WTC11 (cell line): Measurements from ENCODE around the gene FYN. TPM values are rescaled to one million over a fixed set of nuclear protein-coding genes. Genes with fewer than 3 reads are reported as not detected.

Source experiments
- ATAC-seq: fragments of 200-7000 bp; cut with Tn5 transposase; 2 replicates; pipeline ENCODE4 v1.10.0; 2021; ENCODE audit warnings: mild to moderate bottlenecking, moderate library complexity
- CTCF ChIA-PET: fragments of 300-600 bp; sonication (Branson Sonifier 250); formaldehyde crosslinking; loops from one replicate; lab custom pipeline; 2021; ENCODE audit warnings: antibody characterized with exemption; lab: Charles Lee
- POLR2A ChIA-PET: fragments of 350-600 bp; sonication (Branson Sonifier 250); formaldehyde crosslinking; loops from one replicate; lab custom pipeline; 2021; ENCODE audit warnings: antibody characterized with exemption; lab: Charles Lee
- DNase-seq: peaks from one replicate; pipeline ENCODE4 v3.0.0; 2021; ENCODE audit warnings: low spot score
- H3K27ac Mint-ChIP-seq: 2 replicates; pipeline ENCODE4 v1.8.0; 2021; ENCODE audit warnings: mixed read lengths
- H3K27me3 Mint-ChIP-seq: 2 replicates; pipeline ENCODE4 v1.8.0; 2021; ENCODE audit warnings: low read depth, mild to moderate bottlenecking, moderate library complexity, mixed read lengths
- H3K36me3 Mint-ChIP-seq: 2 replicates; pipeline ENCODE4 v1.8.0; 2021; ENCODE audit warnings: mixed read lengths
- H3K4me1 Mint-ChIP-seq: 2 replicates; pipeline ENCODE4 v1.8.0; 2022; ENCODE audit warnings: mixed read lengths
- H3K4me3 Mint-ChIP-seq: 2 replicates; pipeline ENCODE4 v1.8.0; 2021; ENCODE audit warnings: mild to moderate bottlenecking, moderate library complexity, mixed read lengths
- H3K9me3 Mint-ChIP-seq: 2 replicates; pipeline ENCODE4 v1.8.0; 2021; ENCODE audit warnings: mixed read lengths
- CBFB ChIP-seq: sonication (generic); formaldehyde crosslinking; IDR thresholded peaks from 2 replicates; pipeline ENCODE4 v1.8.1; 2022; ENCODE audit warnings: mild to moderate bottlenecking, low read depth, missing genetic modification reagents
- FOXJ3 ChIP-seq: sonication (generic); formaldehyde crosslinking; IDR thresholded peaks from 2 replicates; pipeline ENCODE4 v1.9.0; 2021; ENCODE audit warnings: missing genetic modification reagents, mild to moderate bottlenecking, borderline replicate concordance
- FOXK1 ChIP-seq: sonication (generic); formaldehyde crosslinking; IDR thresholded peaks from 2 replicates; pipeline ENCODE4 v1.8.0; 2022; ENCODE audit warnings: mild to moderate bottlenecking, moderate library complexity, missing genetic modification reagents
- FOXP4 ChIP-seq: sonication (generic); formaldehyde crosslinking; IDR thresholded peaks from 2 replicates; pipeline ENCODE4 v1.8.0; 2022; ENCODE audit warnings: mild to moderate bottlenecking, missing genetic modification reagents
- IRF2 ChIP-seq: sonication (generic); formaldehyde crosslinking; IDR thresholded peaks from 2 replicates; pipeline ENCODE4 v1.8.0; 2022; ENCODE audit warnings: low read depth, missing genetic modification reagents, borderline replicate concordance
- KAT7 ChIP-seq: sonication (generic); formaldehyde crosslinking; IDR thresholded peaks from 2 replicates; pipeline ENCODE4 v1.8.1; 2023; ENCODE audit warnings: missing genetic modification reagents, mild to moderate bottlenecking, borderline replicate concordance
- NFATC4 ChIP-seq: fragments of 250-450 bp; sonication (Bioruptor Pico); IDR thresholded peaks from 2 replicates; pipeline ENCODE4 v1.9.0; 2021; ENCODE audit warnings: mild to moderate bottlenecking
- PRRX2 ChIP-seq: fragments of 250-450 bp; sonication (Bioruptor Pico); IDR thresholded peaks from 2 replicates; pipeline ENCODE4 v1.8.0; 2021; ENCODE audit warnings: mild to moderate bottlenecking
- RORB ChIP-seq: fragments of 250-450 bp; sonication (Bioruptor Pico); IDR thresholded peaks from 2 replicates; pipeline ENCODE4 v1.9.0; 2021; ENCODE audit warnings: mild to moderate bottlenecking
- TCF7 ChIP-seq: sonication (generic); formaldehyde crosslinking; IDR thresholded peaks from 2 replicates; pipeline ENCODE4 v1.8.0; 2022; ENCODE audit warnings: mild to moderate bottlenecking, low read depth, missing genetic modification reagents, moderate library complexity
- TEAD4 ChIP-seq: sonication (generic); formaldehyde crosslinking; IDR thresholded peaks from 2 replicates; pipeline ENCODE4 v1.8.0; 2022; ENCODE audit warnings: mild to moderate bottlenecking, missing genetic modification reagents
- ZNF263 ChIP-seq: sonication (generic); formaldehyde crosslinking; IDR thresholded peaks from 2 replicates; pipeline ENCODE4 v1.8.1; 2022; ENCODE audit warnings: low read depth, mild to moderate bottlenecking, moderate library complexity, missing genetic modification reagents
- total RNA-seq: library from RNA; stranded (reverse); gene quantifications from 3 replicates; pipeline ENCODE4 v1.2.3, GENCODE V29; 2021
- TF ChIP-seq, protein P1 (sequence below): fragments of 200-600 bp; IDR thresholded peaks from 2 replicates; pipeline ENCODE4 v1.8.0; 2022; ENCODE audit warnings: antibody characterized with exemption
- TF ChIP-seq, protein P2 (sequence below): fragments of 250-450 bp; sonication (Bioruptor Pico); IDR thresholded peaks from 2 replicates; pipeline ENCODE4 v1.9.0; 2021; ENCODE audit warnings: mild to moderate bottlenecking
- TF ChIP-seq, protein P3 (sequence below): sonication (generic); formaldehyde crosslinking; IDR thresholded peaks from 2 replicates; pipeline ENCODE4 v1.8.1; 2022; ENCODE audit warnings: missing genetic modification reagents, borderline replicate concordance
- TF ChIP-seq, protein P4 (sequence below): sonication (generic); formaldehyde crosslinking; IDR thresholded peaks from 2 replicates; pipeline ENCODE4 v1.8.1; 2023; ENCODE audit warnings: mild to moderate bottlenecking, missing genetic modification reagents
- TF ChIP-seq, protein P5 (sequence below): sonication (generic); formaldehyde crosslinking; conservative IDR thresholded peaks from 2 replicates; pipeline ENCODE4 v1.8.1; 2023; ENCODE audit warnings: mild to moderate bottlenecking, low read depth, missing genetic modification reagents, moderate library complexity

Gene FYN
- total RNA-seq, 1 experiment from 2014 or later = 63.9 TPM

DNA sequence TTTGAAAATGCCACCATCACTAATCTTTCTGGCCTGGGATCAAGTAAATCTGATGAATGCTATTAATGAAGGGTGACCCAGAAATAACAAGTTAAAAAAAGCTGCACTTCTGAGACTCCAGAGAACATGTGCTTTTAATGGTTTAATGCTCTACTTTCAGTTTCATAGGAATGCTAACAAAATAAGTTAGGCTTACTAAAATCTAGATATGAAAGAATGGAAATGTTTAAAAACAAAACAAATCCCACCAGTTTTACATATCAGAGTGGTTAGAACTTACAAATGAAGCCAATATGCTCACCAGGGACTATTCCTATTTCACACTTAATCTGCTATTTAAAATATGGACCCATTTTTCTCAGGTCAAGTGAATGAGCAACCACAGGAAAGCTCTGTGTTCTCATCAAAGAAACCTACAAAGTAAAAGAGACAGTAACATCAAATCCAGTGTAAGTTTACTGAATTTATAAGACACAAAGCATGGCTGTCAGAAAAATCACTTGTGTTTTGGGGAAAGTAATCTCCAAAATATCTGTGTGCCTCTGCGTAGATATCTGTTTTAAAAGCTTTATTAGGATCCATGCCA lies 40.3 kb downstream of the FYN start:
- no peak overlapping the region for H3K27ac Mint-ChIP-seq
- no peak for ATAC-seq
- POLR2A ChIA-PET = interaction anchor here (0.6 kb wide), 1 partner anchor 149 kb away, joined by 3 read pairs; no protein-coding TSS in a partner anchor
- H3K36me3 Mint-ChIP-seq = no peaks in the 10 kb centered on the region
- TF ChIP-seq FOXJ3 (no peak), RORB (CRISPR knock-in tag) (no peak), KAT7 (CRISPR knock-in tag) (no peak), TEAD4 (CRISPR knock-in tag) (no peak)
- TF ChIP-seq, protein P1, sequence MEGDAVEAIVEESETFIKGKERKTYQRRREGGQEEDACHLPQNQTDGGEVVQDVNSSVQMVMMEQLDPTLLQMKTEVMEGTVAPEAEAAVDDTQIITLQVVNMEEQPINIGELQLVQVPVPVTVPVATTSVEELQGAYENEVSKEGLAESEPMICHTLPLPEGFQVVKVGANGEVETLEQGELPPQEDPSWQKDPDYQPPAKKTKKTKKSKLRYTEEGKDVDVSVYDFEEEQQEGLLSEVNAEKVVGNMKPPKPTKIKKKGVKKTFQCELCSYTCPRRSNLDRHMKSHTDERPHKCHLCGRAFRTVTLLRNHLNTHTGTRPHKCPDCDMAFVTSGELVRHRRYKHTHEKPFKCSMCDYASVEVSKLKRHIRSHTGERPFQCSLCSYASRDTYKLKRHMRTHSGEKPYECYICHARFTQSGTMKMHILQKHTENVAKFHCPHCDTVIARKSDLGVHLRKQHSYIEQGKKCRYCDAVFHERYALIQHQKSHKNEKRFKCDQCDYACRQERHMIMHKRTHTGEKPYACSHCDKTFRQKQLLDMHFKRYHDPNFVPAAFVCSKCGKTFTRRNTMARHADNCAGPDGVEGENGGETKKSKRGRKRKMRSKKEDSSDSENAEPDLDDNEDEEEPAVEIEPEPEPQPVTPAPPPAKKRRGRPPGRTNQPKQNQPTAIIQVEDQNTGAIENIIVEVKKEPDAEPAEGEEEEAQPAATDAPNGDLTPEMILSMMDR = no peak
- no peaks in the 10 kb centered on the region for H3K9me3 Mint-ChIP-seq
- H3K4me3 Mint-ChIP-seq = no peak overlapping the region
- H3K4me1 Mint-ChIP-seq = peaks cover 11% of the 10 kb centered on the region
- no peaks in the 10 kb centered on the region; the same call in 1 of the 2 replicates for H3K27me3 Mint-ChIP-seq
- DNase-seq = no peak
- CTCF ChIA-PET = interaction anchor here (0.6 kb wide), 1 partner anchor 21 kb away, joined by 3 read pairs; no protein-coding TSS in a partner anchor

GRCh38 chr6:111831408-111831807 lies 41.8 kb downstream of the FYN start:
- no peak for ATAC-seq
- TF ChIP-seq FOXP4 (CRISPR knock-in tag) (no peak), IRF2 (CRISPR knock-in tag) (no peak), ZNF263 (CRISPR knock-in tag) (no peak), FOXK1 (CRISPR knock-in tag) (no peak), PRRX2 (CRISPR knock-in tag) (no peak), TCF7 (CRISPR knock-in tag) (no peak), NFATC4 (CRISPR knock-in tag) (no peak), RORB (CRISPR knock-in tag) (no peak), CBFB (CRISPR knock-in tag) (no peak)
- TF ChIP-seq, protein P2, sequence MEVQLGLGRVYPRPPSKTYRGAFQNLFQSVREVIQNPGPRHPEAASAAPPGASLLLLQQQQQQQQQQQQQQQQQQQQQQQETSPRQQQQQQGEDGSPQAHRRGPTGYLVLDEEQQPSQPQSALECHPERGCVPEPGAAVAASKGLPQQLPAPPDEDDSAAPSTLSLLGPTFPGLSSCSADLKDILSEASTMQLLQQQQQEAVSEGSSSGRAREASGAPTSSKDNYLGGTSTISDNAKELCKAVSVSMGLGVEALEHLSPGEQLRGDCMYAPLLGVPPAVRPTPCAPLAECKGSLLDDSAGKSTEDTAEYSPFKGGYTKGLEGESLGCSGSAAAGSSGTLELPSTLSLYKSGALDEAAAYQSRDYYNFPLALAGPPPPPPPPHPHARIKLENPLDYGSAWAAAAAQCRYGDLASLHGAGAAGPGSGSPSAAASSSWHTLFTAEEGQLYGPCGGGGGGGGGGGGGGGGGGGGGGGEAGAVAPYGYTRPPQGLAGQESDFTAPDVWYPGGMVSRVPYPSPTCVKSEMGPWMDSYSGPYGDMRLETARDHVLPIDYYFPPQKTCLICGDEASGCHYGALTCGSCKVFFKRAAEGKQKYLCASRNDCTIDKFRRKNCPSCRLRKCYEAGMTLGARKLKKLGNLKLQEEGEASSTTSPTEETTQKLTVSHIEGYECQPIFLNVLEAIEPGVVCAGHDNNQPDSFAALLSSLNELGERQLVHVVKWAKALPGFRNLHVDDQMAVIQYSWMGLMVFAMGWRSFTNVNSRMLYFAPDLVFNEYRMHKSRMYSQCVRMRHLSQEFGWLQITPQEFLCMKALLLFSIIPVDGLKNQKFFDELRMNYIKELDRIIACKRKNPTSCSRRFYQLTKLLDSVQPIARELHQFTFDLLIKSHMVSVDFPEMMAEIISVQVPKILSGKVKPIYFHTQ (CRISPR knock-in tag) = no peak
- TF ChIP-seq, protein P3, sequence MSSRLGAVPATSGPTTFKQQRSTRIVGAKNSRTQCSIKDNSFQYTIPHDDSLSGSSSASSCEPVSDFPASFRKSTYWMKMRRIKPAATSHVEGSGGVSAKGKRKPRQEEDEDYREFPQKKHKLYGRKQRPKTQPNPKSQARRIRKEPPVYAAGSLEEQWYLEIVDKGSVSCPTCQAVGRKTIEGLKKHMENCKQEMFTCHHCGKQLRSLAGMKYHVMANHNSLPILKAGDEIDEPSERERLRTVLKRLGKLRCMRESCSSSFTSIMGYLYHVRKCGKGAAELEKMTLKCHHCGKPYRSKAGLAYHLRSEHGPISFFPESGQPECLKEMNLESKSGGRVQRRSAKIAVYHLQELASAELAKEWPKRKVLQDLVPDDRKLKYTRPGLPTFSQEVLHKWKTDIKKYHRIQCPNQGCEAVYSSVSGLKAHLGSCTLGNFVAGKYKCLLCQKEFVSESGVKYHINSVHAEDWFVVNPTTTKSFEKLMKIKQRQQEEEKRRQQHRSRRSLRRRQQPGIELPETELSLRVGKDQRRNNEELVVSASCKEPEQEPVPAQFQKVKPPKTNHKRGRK (CRISPR knock-in tag) = no peak
- TF ChIP-seq, protein P4, sequence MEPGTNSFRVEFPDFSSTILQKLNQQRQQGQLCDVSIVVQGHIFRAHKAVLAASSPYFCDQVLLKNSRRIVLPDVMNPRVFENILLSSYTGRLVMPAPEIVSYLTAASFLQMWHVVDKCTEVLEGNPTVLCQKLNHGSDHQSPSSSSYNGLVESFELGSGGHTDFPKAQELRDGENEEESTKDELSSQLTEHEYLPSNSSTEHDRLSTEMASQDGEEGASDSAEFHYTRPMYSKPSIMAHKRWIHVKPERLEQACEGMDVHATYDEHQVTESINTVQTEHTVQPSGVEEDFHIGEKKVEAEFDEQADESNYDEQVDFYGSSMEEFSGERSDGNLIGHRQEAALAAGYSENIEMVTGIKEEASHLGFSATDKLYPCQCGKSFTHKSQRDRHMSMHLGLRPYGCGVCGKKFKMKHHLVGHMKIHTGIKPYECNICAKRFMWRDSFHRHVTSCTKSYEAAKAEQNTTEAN (CRISPR knock-in tag) = no peak
- TF ChIP-seq, protein P5, sequence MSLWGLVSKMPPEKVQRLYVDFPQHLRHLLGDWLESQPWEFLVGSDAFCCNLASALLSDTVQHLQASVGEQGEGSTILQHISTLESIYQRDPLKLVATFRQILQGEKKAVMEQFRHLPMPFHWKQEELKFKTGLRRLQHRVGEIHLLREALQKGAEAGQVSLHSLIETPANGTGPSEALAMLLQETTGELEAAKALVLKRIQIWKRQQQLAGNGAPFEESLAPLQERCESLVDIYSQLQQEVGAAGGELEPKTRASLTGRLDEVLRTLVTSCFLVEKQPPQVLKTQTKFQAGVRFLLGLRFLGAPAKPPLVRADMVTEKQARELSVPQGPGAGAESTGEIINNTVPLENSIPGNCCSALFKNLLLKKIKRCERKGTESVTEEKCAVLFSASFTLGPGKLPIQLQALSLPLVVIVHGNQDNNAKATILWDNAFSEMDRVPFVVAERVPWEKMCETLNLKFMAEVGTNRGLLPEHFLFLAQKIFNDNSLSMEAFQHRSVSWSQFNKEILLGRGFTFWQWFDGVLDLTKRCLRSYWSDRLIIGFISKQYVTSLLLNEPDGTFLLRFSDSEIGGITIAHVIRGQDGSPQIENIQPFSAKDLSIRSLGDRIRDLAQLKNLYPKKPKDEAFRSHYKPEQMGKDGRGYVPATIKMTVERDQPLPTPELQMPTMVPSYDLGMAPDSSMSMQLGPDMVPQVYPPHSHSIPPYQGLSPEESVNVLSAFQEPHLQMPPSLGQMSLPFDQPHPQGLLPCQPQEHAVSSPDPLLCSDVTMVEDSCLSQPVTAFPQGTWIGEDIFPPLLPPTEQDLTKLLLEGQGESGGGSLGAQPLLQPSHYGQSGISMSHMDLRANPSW (CRISPR knock-in tag) = no peak
- TF ChIP-seq, all 79 proteins: peak for 0
- DNase-seq = no peak
- Mint-ChIP-seq H3K36me3 (no peaks in the 10 kb centered on the region), H3K4me3 (no peak overlapping the region), H3K27me3 (no peaks in the 10 kb centered on the region; the same call in 1 of the 2 replicates), H3K27ac (no peak overlapping the region), H3K4me1 (peaks cover 11% of the 10 kb centered on the region), H3K9me3 (no peaks in the 10 kb centered on the region)
- POLR2A ChIA-PET = no interaction called here
- CTCF ChIA-PET = no interaction called here
